SK-N-SH (cell line): ENCODE results near the gene CACNA1A. TPM values are rescaled to one million over a fixed set of nuclear protein-coding genes. Genes with fewer than 3 reads are reported as not detected.

Source experiments
- CTCF ChIA-PET: fragments of 300-600, 350-600 bp; formaldehyde crosslinking; extraction: SDS; loops from one replicate; lab custom pipeline; 2021; lab: Yijun Ruan, JAX
- POLR2A ChIA-PET: fragments of 350-600 bp; sonication (Branson Sonifier 250); formaldehyde crosslinking; extraction: SDS; loops from one replicate; lab custom pipeline; 2020; ENCODE audit warnings: antibody characterized with exemption, inconsistent platforms; lab: Yijun Ruan, JAX
- DNase-seq: peaks from one replicate; pipeline ENCODE4 v3.0.0; 2012
- H2AFZ ChIP-seq: fragments of 200-600 bp; sonication (generic); 2 replicates; pipeline ENCODE4 v1.8.1; 2016; ENCODE audit warnings: antibody characterized with exemption, mild to moderate bottlenecking, low read depth
- H3F3A ChIP-seq: fragments of 200-600 bp; sonication (generic); replicated peaks from 2 replicates; pipeline ENCODE3; 2016; ENCODE audit warnings: antibody characterized with exemption, mild to moderate bottlenecking; ENCODE audit not compliant: insufficient read depth
- H3K27ac ChIP-seq, 2 experiments: fragments of 200-500 bp in 1 of 2; fragments of 200-600 bp in 1 of 2; sonication (Bioruptor generic) in 1 of 2; sonication (generic), shearing (Covaris generic) in 1 of 2; 2 replicates each; pipeline versions ENCODE4 v1.5.1 to v1.6.1; 2014 to 2016; ENCODE audit warnings: low read depth in 2 of 2, inconsistent platforms in 1 of 2, low read length in 1 of 2, mild to moderate bottlenecking in 1 of 2, mixed read lengths in 1 of 2
- H3K27me3 ChIP-seq: fragments of 200-600 bp; sonication (generic), shearing (Covaris generic); 2 replicates; pipeline ENCODE4 v1.6.1; 2016; ENCODE audit warnings: mixed run types; ENCODE audit not compliant: insufficient read depth
- H3K36me3 ChIP-seq, 2 experiments: fragments of 200-500 bp in 1 of 2; fragments of 200-600 bp in 1 of 2; sonication (Bioruptor generic) in 1 of 2; sonication (generic) in 1 of 2; replicated peaks in 1 of 2; 2 replicates each; pipeline versions ENCODE3 to v1.5.1; 2014 to 2016; ENCODE audit warnings: low read length in 1 of 2, mild to moderate bottlenecking in 1 of 2; ENCODE audit not compliant: insufficient read depth in 2 of 2, control insufficient read depth in 1 of 2
- H3K4me1 ChIP-seq, 2 experiments: fragments of 200-500 bp in 1 of 2; fragments of 200-600 bp in 1 of 2; sonication (Bioruptor generic) in 1 of 2; sonication (generic), shearing (Covaris generic) in 1 of 2; 2 replicates each; pipeline versions ENCODE4 v1.5.1 to v1.6.1; 2014 to 2016; ENCODE audit warnings: low read depth in 1 of 2, low read length in 1 of 2, mixed run types in 1 of 2; ENCODE audit not compliant: insufficient read depth in 2 of 2, control insufficient read depth in 1 of 2
- H3K4me2 ChIP-seq: fragments of 200-600 bp; sonication (generic), shearing (Covaris generic); 2 replicates; pipeline ENCODE4 v1.6.1; 2017; ENCODE audit warnings: mixed run types
- H3K4me3 ChIP-seq, 2 experiments: fragments of 200-500 bp in 1 of 2; fragments of 200-600 bp in 1 of 2; sonication (Bioruptor generic) in 1 of 2; sonication (generic), shearing (Covaris generic) in 1 of 2; 2 replicates each; pipeline versions ENCODE4 v1.5.1 to v1.8.1; 2014 to 2016; ENCODE audit warnings: low read depth in 2 of 2, inconsistent platforms in 1 of 2, low read length in 1 of 2, mild to moderate bottlenecking in 1 of 2, mixed read lengths in 1 of 2, moderate library complexity in 1 of 2
- H3K79me2 ChIP-seq: fragments of 200-600 bp; sonication (generic); 2 replicates; pipeline ENCODE4 v1.8.1; 2017; ENCODE audit warnings: mild to moderate bottlenecking; ENCODE audit not compliant: insufficient read depth
- H3K9ac ChIP-seq: fragments of 200-600 bp; sonication (generic); 2 replicates; pipeline ENCODE4 v1.6.1; 2017; ENCODE audit warnings: mixed run types
- H3K9me2 ChIP-seq: fragments of 200-600 bp; sonication (generic); 2 replicates; pipeline ENCODE4 v1.6.1; 2017; ENCODE audit warnings: mixed run types
- H3K9me3 ChIP-seq: fragments of 200-600 bp; sonication (generic); 2 replicates; pipeline ENCODE4 v1.6.1; 2017; ENCODE audit warnings: mixed run types, mild to moderate bottlenecking, moderate library complexity
- H4K20me1 ChIP-seq: fragments of 200-600 bp; sonication (generic); 2 replicates; pipeline ENCODE4 v1.6.1; 2017; ENCODE audit warnings: mild to moderate bottlenecking, mixed run types; ENCODE audit not compliant: insufficient read depth
- ELF1 ChIP-seq: IDR thresholded peaks from 2 replicates; pipeline ENCODE4 v1.4.0; 2012
- EP300 ChIP-seq, 2 experiments: IDR thresholded peaks; 2 replicates each; pipeline versions ENCODE4 v1.4.0 to v1.6.1; 2012; ENCODE audit warnings: borderline replicate concordance in 1 of 2, low read depth in 1 of 2, low read length in 1 of 2
- EZH2phosphoT487 ChIP-seq: fragments of 200-600 bp; sonication (generic); IDR thresholded peaks from 2 replicates; pipeline ENCODE4 v1.6.1; 2017; ENCODE audit warnings: low read depth, mixed run types, mild to moderate bottlenecking, antibody characterized with exemption, moderate library complexity, borderline replicate concordance
- FOSL2 ChIP-seq: IDR thresholded peaks from 2 replicates; pipeline ENCODE4 v1.4.0; 2012; ENCODE audit warnings: low read depth, mild to moderate bottlenecking, moderate library complexity, borderline replicate concordance
- FOXJ3 ChIP-seq: sonication (generic); formaldehyde crosslinking; IDR thresholded peaks from 2 replicates; pipeline ENCODE4 v1.5.1; 2020; ENCODE audit warnings: mild to moderate bottlenecking, missing genetic modification reagents
- FOXM1 ChIP-seq: IDR thresholded peaks from 2 replicates; pipeline ENCODE4 v1.4.0; 2012; ENCODE audit warnings: low read depth, mild to moderate bottlenecking
- GABPA ChIP-seq: IDR thresholded peaks from 2 replicates; pipeline ENCODE4 v1.4.0; 2012; ENCODE audit warnings: low read depth, mild to moderate bottlenecking
- GATA2 ChIP-seq: sonication (generic); formaldehyde crosslinking; IDR thresholded peaks from 2 replicates; pipeline ENCODE4 v1.5.0; 2020; ENCODE audit warnings: mild to moderate bottlenecking, missing genetic modification reagents
- JUND ChIP-seq: IDR thresholded peaks from 2 replicates; pipeline ENCODE4 v1.4.0; 2012
- MAX ChIP-seq: IDR thresholded peaks from 2 replicates; pipeline ENCODE4 v1.4.0; 2012; ENCODE audit warnings: low read depth
- MEF2A ChIP-seq: IDR thresholded peaks from 2 replicates; pipeline ENCODE4 v1.4.0; 2012; ENCODE audit warnings: low read depth, borderline replicate concordance
- MXI1 ChIP-seq: IDR thresholded peaks from 2 replicates; pipeline ENCODE4 v1.6.1; 2012; ENCODE audit warnings: mild to moderate bottlenecking, low read depth, low read length, improper control_type of control experiment
- NFIC ChIP-seq: IDR thresholded peaks from 2 replicates; pipeline ENCODE4 v1.4.0; 2012; ENCODE audit warnings: borderline replicate concordance
- NRF1 ChIP-seq: IDR thresholded peaks from 2 replicates; pipeline ENCODE4 v1.6.1; 2012; ENCODE audit warnings: low read depth, mild to moderate bottlenecking, low read length
- PBX3 ChIP-seq: IDR thresholded peaks from 2 replicates; pipeline ENCODE4; 2012
- POLR2AphosphoS5 ChIP-seq: IDR thresholded peaks from 2 replicates; pipeline ENCODE4 v1.6.1; 2012; ENCODE audit warnings: low read depth, low read length
- RAD21 ChIP-seq: IDR thresholded peaks from 2 replicates; pipeline ENCODE4 v1.6.1; 2012; ENCODE audit warnings: mild to moderate bottlenecking, low read length
- RCOR1 ChIP-seq: fragments of 150-350 bp; IDR thresholded peaks from 2 replicates; pipeline ENCODE4 v1.6.1; 2017; ENCODE audit warnings: antibody characterized with exemption, low read length
- RFX5 ChIP-seq: IDR thresholded peaks from 2 replicates; pipeline ENCODE4 v1.6.1; 2012; ENCODE audit warnings: mild to moderate bottlenecking, improper control_type of control experiment, low read length
- SMC3 ChIP-seq: IDR thresholded peaks from 2 replicates; pipeline ENCODE4 v1.6.1; 2012; ENCODE audit warnings: low read depth, low read length, improper control_type of control experiment
- TAF1 ChIP-seq: IDR thresholded peaks from 2 replicates; pipeline ENCODE4 v1.6.1; 2012; ENCODE audit warnings: low read depth, mild to moderate bottlenecking, low read length, moderate library complexity, borderline replicate concordance
- TCF12 ChIP-seq: IDR thresholded peaks from 2 replicates; pipeline ENCODE4 v1.4.0; 2012
- TEAD4 ChIP-seq: IDR thresholded peaks from 2 replicates; pipeline ENCODE4 v1.4.0; 2012; ENCODE audit warnings: mild to moderate bottlenecking, borderline replicate concordance; ENCODE audit not compliant: insufficient read depth
- USF1 ChIP-seq: IDR thresholded peaks from 2 replicates; pipeline ENCODE4 v1.4.0; 2012; ENCODE audit warnings: low read depth, borderline replicate concordance
- USF2 ChIP-seq: fragments of 150-350 bp; IDR thresholded peaks from 2 replicates; pipeline ENCODE4 v1.6.1; 2017; ENCODE audit warnings: antibody characterized with exemption, low read length, low read depth, borderline replicate concordance
- YY1 ChIP-seq: IDR thresholded peaks from 2 replicates; pipeline ENCODE4 v1.4.0; 2012; ENCODE audit warnings: low read depth, mild to moderate bottlenecking
- WGBS: methylation state at CpG from one replicate; pipeline ENCODE4 v1.1.6; 2017; ENCODE audit warnings: low lambda C conversion rate; 5-methylcytosine and 5-hydroxymethylcytosine counted together
- polyA plus RNA-seq, 3 experiments: library from polyadenylated mRNA; depleted of rRNA; stranded (reverse); fragments of >200 nt; gene quantifications; 2 replicates each; pipeline ENCODE4 v1.2.3, GENCODE V29; 2012

Gene CACNA1A
- polyA plus RNA-seq, 1 of the 3 experiments (the other 2 are of a cell fraction), result 1.3 TPM

GRCh38 chr19:13210339-13210775, 295.9 kb downstream of the CACNA1A start:
- POLR2A ChIA-PET, result no interaction called here
- 74% methylated on average over 13 of the region's 13 CpGs for WGBS

GRCh38 chr19:13209484-13210338, 296.6 kb downstream of the CACNA1A start:
- Histone ChIP-seq H3K36me3 (no peaks in the 10 kb centered on the region), H3K9me3 (no peaks in the 10 kb centered on the region), H3K9me2 (no peaks in the 10 kb centered on the region), H2AFZ (no peak overlapping the region), H3K9ac (no peak overlapping the region), H3K4me3 (no peak overlapping the region), H3K79me2 (no peaks in the 10 kb centered on the region), H3K4me1 (no peaks in the 10 kb centered on the region), H3K27me3 (no peaks in the 10 kb centered on the region), H3K27ac (no peak overlapping the region), H3K4me2 (no peak overlapping the region), H4K20me1 (no peaks in the 10 kb centered on the region), H3F3A (peaks cover 3% of the 10 kb centered on the region)
- no peak for DNase-seq
- ChIA-PET CTCF (no interaction called here), POLR2A (no interaction called here)
- WGBS, result 92% methylated on average over 2 of the region's 13 CpGs
- TF ChIP-seq PBX3 (no peak), FOSL2 (no peak), YY1 (no peak), EZH2phosphoT487 (no peak), SMC3 (no peak), POLR2AphosphoS5 (no peak), GABPA (no peak), TAF1 (no peak), USF2 (no peak), RFX5 (no peak), TCF12 (no peak), USF1 (no peak), RAD21 (no peak), MAX (no peak)

More at GRCh38 chr19:13210339-13210775, 295.9 kb downstream of the CACNA1A start:
- H3K27ac ChIP-seq, result no peak overlapping the region
- no peaks in the 10 kb centered on the region for H3K36me3 ChIP-seq
- H2AFZ ChIP-seq, result no peak overlapping the region
- no peaks in the 10 kb centered on the region for H3K4me1 ChIP-seq
- no peaks in the 10 kb centered on the region for H3K27me3 ChIP-seq
- CTCF ChIA-PET, result no interaction called here
- H3K9ac ChIP-seq, result no peak overlapping the region
- no peaks in the 10 kb centered on the region for H3K79me2 ChIP-seq
- no peak overlapping the region for H3K4me3 ChIP-seq
- H3K9me2 ChIP-seq, result no peaks in the 10 kb centered on the region
- TF ChIP-seq TEAD4 (no peak), JUND (no peak), MAX (no peak), GATA2 (CRISPR knock-in tag) (no peak), RCOR1 (no peak), MXI1 (no peak), SMC3 (no peak), FOXM1 (no peak), RAD21 (no peak), EP300 (IDR thresholded peaks at IDR 0.05; ENCODE audit: borderline replicate concordance in 1 of 2, low read depth in 1 of 2, low read length in 1 of 2) (no peak), NRF1 (no peak), ELF1 (no peak), EZH2phosphoT487 (no peak), POLR2AphosphoS5 (no peak), NFIC (no peak), MEF2A (no peak), FOXJ3 (CRISPR knock-in tag) (no peak), PBX3 (no peak)
- TF ChIP-seq, all 33 proteins: peak for 0
- H4K20me1 ChIP-seq, result no peaks in the 10 kb centered on the region
- H3K4me2 ChIP-seq, result no peak overlapping the region
- H3K9me3 ChIP-seq, result no peaks in the 10 kb centered on the region
- peaks cover 3% of the 10 kb centered on the region for H3F3A ChIP-seq
- DNase-seq, result no peak
